ENCODE data around the gene WWC1. TPM values are rescaled to one million over a fixed set of nuclear protein-coding genes. Genes with fewer than 3 reads are reported as not detected.

Gene WWC1
- total RNA-seq, 1 donor from 2014 or later: 2.2 TPM

DNA sequence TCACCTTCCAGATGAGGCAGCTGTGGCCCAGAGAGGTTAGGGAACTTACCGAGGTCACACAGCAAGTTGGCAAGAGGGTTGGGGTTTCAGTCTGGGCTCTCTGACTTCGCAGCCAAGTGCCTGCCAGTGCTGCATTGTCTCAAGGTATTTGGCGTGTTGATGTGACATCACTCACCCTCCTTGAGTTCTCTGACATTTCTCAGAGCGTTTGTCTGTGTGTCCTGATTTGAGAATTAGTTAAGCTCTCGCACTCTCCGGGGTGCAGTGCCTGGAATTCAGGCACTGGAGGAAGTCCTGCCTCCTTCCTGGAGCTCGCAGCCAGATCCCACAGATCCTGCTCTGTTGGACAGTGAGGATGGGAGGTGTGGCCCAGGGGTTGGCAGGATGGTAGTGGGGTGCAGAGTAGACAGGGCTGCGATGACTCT lies 25.7 kb downstream of the WWC1 start:
- no peaks in the 10 kb centered on the region for H3K4me1 ChIP-seq
- no peaks in the 10 kb centered on the region for H3K9me3 ChIP-seq (replicated peaks)
- H3K27me3 ChIP-seq (ENCODE audit: low read depth): peaks cover 7% of the 10 kb centered on the region
- no peak for DNase-seq
- TF ChIP-seq, protein P1, sequence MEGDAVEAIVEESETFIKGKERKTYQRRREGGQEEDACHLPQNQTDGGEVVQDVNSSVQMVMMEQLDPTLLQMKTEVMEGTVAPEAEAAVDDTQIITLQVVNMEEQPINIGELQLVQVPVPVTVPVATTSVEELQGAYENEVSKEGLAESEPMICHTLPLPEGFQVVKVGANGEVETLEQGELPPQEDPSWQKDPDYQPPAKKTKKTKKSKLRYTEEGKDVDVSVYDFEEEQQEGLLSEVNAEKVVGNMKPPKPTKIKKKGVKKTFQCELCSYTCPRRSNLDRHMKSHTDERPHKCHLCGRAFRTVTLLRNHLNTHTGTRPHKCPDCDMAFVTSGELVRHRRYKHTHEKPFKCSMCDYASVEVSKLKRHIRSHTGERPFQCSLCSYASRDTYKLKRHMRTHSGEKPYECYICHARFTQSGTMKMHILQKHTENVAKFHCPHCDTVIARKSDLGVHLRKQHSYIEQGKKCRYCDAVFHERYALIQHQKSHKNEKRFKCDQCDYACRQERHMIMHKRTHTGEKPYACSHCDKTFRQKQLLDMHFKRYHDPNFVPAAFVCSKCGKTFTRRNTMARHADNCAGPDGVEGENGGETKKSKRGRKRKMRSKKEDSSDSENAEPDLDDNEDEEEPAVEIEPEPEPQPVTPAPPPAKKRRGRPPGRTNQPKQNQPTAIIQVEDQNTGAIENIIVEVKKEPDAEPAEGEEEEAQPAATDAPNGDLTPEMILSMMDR (IDR thresholded peaks at IDR 0.05; ENCODE audit: borderline replicate concordance): no peak
- no peaks in the 10 kb centered on the region for H3K36me3 ChIP-seq
- H3K27ac ChIP-seq (replicated peaks): no peak overlapping the region
- intact Hi-C loops (cut with micrococcal nuclease): no loop called here
- no peak overlapping the region for H3K4me3 ChIP-seq

DNA sequence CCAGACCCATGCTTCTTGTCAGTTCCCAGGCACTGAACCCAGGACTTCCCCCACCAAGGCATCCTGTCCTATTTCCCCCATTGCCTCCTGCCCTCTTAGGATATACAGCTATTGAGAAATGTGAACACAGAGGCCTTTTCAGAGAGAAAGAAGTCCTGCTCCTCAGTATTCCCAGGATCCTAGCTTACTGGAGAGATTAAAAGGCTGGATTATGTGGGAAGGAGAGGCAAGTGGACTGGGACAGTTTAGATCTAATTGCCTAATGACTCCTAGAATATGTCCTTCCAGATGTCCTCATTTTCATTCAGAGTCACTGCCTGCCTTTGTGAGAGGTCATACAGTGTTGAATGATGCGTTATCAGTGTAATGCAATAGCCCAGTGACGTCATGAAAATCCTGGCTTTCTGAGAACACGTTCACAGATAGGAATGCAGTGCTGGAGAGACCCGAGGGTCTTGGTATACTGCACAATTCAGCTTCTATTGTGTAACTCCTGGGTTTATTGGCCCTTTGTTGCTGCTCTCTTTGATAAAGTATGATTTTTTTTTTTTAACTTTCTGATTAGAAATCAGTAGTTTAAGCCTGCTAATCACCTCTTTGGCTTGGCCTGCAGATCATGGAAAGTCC lies 26.2 kb downstream of the WWC1 start:
- Histone ChIP-seq H3K4me3 (no peak overlapping the region), H3K4me1 (no peaks in the 10 kb centered on the region), H3K36me3 (no peaks in the 10 kb centered on the region), H3K27me3 (ENCODE audit: low read depth) (peaks cover 12% of the 10 kb centered on the region), H3K27ac (replicated peaks) (no peak overlapping the region), H3K9me3 (replicated peaks) (no peaks in the 10 kb centered on the region)
- intact Hi-C loops (cut with micrococcal nuclease): no loop called here
- DNase-seq: no peak
- TF ChIP-seq, protein P1 (IDR thresholded peaks at IDR 0.05; ENCODE audit: borderline replicate concordance): no peak

DNA sequence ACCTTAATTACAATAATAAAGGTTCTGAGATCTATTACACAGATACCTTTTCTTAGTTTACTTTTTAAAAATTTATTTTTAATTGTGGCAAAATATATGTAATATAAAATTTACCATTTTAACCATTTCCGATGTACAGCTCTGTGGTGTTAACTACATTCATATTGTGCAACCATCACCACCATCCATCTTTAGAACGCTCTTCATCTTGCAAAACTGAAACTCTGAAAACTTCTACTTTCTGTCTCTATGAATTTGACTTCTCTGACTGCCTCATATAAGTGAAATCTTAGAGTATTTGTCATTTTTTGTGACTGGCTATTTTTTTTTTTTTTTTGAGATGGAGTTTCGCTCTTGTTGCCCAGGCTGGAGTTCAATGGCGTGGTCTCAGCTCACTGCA lies 26.8 kb downstream of the WWC1 start:
- Histone ChIP-seq H3K27me3 (ENCODE audit: low read depth) (peaks cover 17% of the 10 kb centered on the region), H3K4me1 (no peaks in the 10 kb centered on the region), H3K4me3 (no peak overlapping the region), H3K36me3 (no peaks in the 10 kb centered on the region), H3K9me3 (replicated peaks) (no peaks in the 10 kb centered on the region), H3K27ac (replicated peaks) (no peak overlapping the region)
- intact Hi-C loops (cut with micrococcal nuclease): no loop called here
- no peak for DNase-seq
- TF ChIP-seq, protein P1 (IDR thresholded peaks at IDR 0.05; ENCODE audit: borderline replicate concordance): no peak

DNA sequence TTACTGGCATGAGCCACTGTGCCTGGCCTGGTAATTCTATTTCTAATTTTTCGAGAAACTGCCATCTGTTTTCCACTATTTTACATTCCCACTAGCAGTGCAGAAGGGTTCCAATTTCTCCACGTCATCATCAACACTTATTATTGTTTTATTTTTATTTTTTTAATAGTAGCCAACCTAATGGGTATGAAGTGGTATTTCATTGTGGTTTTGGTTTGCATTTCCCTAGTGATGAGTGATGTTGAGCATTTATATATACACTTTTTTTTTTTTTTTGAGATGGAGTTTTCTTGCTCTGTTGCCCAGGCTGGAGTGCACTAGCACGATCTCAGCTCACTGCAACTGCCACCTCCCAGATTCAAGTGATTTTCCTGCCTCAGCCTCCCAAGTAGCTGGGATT lies 28.3 kb downstream of the WWC1 start:
- no peak for DNase-seq
- TF ChIP-seq, protein P1 (IDR thresholded peaks at IDR 0.05; ENCODE audit: borderline replicate concordance): no peak
- no peak overlapping the region for H3K27ac ChIP-seq (replicated peaks)
- H3K36me3 ChIP-seq: no peaks in the 10 kb centered on the region
- intact Hi-C loops (cut with micrococcal nuclease): no loop called here
- H3K27me3 ChIP-seq (ENCODE audit: low read depth): peaks cover 12% of the 10 kb centered on the region
- H3K4me1 ChIP-seq: no peaks in the 10 kb centered on the region
- H3K4me3 ChIP-seq: no peak overlapping the region
- H3K9me3 ChIP-seq (replicated peaks): no peaks in the 10 kb centered on the region

DNA sequence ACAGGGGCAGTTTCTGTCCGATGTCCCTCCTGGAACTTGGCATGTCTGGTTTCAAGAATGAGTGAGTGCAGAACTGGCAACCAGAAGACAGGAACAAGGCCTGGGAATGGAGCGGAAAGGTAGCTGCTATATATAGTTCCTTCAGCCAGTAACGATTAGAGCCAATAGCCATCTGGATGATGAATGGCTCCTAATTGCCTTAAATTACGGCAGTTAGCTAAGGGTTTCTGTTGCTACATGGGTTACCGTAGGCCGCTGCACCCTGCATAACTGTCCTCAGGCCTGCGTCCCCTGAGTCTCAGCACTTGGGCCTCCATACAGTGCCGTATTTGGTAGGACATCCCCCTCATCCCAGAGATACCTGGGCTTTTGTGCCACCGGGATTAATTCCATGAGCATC lies 29.4 kb downstream of the WWC1 start:
- H3K27me3 ChIP-seq (ENCODE audit: low read depth): peaks cover 12% of the 10 kb centered on the region
- H3K27ac ChIP-seq (replicated peaks): no peak overlapping the region
- H3K4me1 ChIP-seq: no peaks in the 10 kb centered on the region
- H3K9me3 ChIP-seq (replicated peaks): no peaks in the 10 kb centered on the region
- no peaks in the 10 kb centered on the region for H3K36me3 ChIP-seq
- DNase-seq: no peak
- intact Hi-C loops (cut with micrococcal nuclease): no loop called here
- H3K4me3 ChIP-seq: no peak overlapping the region
- TF ChIP-seq, protein P1 (IDR thresholded peaks at IDR 0.05; ENCODE audit: borderline replicate concordance): no peak

Measured in left ventricle myocardium inferior (tissue), 1 donor.